ENCODE measurements around the gene SOX1.

GRCh38 chr13:112062571-112063570, 4.1 kb upstream of the SOX1 start:
- TF ChIP-seq ZNF350 (tag by site-specific recombination; IDR thresholded peaks at IDR 0.05): no peak
- no peak for TF ChIP-seq TCF7L2 (IDR thresholded peaks at IDR 0.05; ENCODE audit: borderline replicate concordance, low read depth, low read length)
